ENCODE measurements around the gene PARVA.

- TF ChIP-seq, protein P1, sequence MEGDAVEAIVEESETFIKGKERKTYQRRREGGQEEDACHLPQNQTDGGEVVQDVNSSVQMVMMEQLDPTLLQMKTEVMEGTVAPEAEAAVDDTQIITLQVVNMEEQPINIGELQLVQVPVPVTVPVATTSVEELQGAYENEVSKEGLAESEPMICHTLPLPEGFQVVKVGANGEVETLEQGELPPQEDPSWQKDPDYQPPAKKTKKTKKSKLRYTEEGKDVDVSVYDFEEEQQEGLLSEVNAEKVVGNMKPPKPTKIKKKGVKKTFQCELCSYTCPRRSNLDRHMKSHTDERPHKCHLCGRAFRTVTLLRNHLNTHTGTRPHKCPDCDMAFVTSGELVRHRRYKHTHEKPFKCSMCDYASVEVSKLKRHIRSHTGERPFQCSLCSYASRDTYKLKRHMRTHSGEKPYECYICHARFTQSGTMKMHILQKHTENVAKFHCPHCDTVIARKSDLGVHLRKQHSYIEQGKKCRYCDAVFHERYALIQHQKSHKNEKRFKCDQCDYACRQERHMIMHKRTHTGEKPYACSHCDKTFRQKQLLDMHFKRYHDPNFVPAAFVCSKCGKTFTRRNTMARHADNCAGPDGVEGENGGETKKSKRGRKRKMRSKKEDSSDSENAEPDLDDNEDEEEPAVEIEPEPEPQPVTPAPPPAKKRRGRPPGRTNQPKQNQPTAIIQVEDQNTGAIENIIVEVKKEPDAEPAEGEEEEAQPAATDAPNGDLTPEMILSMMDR (IDR thresholded peaks at IDR 0.05; ENCODE audit: low read depth, low read length, poor library complexity, severe bottlenecking): no peak
- TF ChIP-seq EZH2phosphoT487 (IDR thresholded peaks at IDR 0.05; ENCODE audit: borderline replicate concordance, low read length): no peak
Observed at GRCh38 chr11:12417691-12418611, 40.6 kb downstream of the PARVA start.
